DMS153 (cell line): ENCODE results near the gene MEF2B.

Experiments
- DNase-seq: peaks from one replicate; lab custom pipeline; 2025; lab: John Stamatoyannopoulos, UW

The MEF2B gene

GRCh38 chr19:19098703-19099632, 71.1 kb downstream of the MEF2B start:
- no peak for DNase-seq

GRCh38 chr19:19098084-19098702, 71.9 kb downstream of the MEF2B start:
- DNase-seq, result no peak

- no peak for DNase-seq
Measured at GRCh38 chr19:19096641-19097627, 73.1 kb downstream of the MEF2B start.

GRCh38 chr19:19095691-19096090, 74.4 kb downstream of the MEF2B start:
- no peak for DNase-seq
